Activated naive CD4-positive, alpha-beta T cell treated with anti-CD3 and anti-CD28 coated beads, Interleukin-2, amount 50 U/mL, for 24 hours (primary cell): ENCODE data around the gene SPON2.

Experiments used
- H3K27ac Mint-ChIP-seq: one replicate; pipeline ENCODE4 v1.8.0; 2021; ENCODE audit warnings: mild to moderate bottlenecking, mixed read lengths
- H3K27me3 Mint-ChIP-seq: one replicate; pipeline ENCODE4 v1.8.0; 2021; ENCODE audit warnings: mixed read lengths
- H3K36me3 Mint-ChIP-seq: one replicate; pipeline ENCODE4 v1.8.0; 2021; ENCODE audit warnings: mixed read lengths
- H3K4me1 Mint-ChIP-seq: one replicate; pipeline ENCODE4 v1.8.0; 2021; ENCODE audit warnings: mixed read lengths
- H3K4me3 Mint-ChIP-seq: one replicate; pipeline ENCODE4 v1.8.0; 2021; ENCODE audit warnings: mild to moderate bottlenecking, mixed read lengths
- H3K9me3 Mint-ChIP-seq: one replicate; pipeline ENCODE4 v1.8.0; 2021; ENCODE audit warnings: mixed read lengths

The SPON2 gene

DNA sequence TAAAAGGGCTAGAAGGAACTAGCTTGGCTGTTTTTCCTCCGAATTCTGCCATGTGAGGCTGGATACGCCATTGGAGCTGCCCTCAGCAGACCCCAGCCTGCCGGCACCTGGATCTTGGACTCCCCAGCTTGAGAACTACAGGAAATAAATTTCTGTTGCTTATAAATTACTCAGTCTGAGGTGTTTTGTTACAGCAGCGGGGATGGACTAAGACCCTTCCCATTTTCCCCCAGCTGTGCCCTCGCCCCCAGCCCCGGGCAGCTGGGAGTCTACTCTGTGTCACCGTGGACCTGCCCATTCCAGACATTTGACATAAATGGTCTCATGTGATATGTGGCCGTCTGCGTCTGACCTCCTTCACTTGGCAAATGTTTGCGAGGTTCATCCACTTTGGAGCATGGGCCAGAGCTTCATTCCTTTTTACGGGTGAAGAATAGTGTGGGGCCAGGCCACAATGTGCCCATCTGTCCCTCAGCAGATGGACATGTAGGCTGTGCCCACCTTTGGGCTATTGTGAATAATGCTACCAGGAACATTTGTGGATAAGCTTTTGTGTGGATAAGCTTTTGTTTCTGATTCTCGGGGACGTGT is 30.7 kb upstream of the SPON2 start:
- Mint-ChIP-seq H3K36me3 (no peaks in the 10 kb centered on the region), H3K27ac (peak overlapping the region; percentile 30), H3K9me3 (no peaks in the 10 kb centered on the region), H3K4me1 (peaks cover 38% of the 10 kb centered on the region), H3K4me3 (no peak overlapping the region), H3K27me3 (no peaks in the 10 kb centered on the region)

DNA sequence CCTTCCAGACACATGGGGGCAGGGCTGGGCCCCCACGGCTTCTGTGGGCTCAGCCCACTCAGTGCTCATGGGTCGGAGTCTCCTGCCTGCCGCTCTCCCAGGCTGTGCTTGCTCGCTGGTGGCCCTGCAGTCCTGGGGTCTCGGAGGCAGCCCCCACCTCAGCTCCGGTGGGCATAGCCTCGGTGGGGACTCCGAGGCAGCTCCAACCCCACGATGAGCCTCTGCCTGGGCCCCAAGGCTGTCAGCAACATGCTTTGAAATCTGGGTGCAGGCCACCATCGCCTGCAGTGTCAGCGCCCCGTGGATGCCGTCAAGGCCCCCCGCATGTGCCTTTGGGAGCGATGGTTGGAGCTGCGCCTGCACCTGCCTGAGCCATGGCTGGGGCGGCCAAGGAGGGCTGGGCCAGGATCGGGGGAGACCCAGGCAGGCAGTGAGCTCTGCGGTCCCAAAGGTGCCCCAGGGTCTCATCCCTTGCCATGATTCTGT is 30.2 kb upstream of the SPON2 start:
- no peaks in the 10 kb centered on the region for H3K36me3 Mint-ChIP-seq
- H3K4me3 Mint-ChIP-seq, result peak overlapping the region; percentile 70
- no peaks in the 10 kb centered on the region for H3K9me3 Mint-ChIP-seq
- peak overlapping the region; percentile 98 for H3K27ac Mint-ChIP-seq
- H3K27me3 Mint-ChIP-seq, result no peaks in the 10 kb centered on the region
- peaks cover 38% of the 10 kb centered on the region for H3K4me1 Mint-ChIP-seq

DNA sequence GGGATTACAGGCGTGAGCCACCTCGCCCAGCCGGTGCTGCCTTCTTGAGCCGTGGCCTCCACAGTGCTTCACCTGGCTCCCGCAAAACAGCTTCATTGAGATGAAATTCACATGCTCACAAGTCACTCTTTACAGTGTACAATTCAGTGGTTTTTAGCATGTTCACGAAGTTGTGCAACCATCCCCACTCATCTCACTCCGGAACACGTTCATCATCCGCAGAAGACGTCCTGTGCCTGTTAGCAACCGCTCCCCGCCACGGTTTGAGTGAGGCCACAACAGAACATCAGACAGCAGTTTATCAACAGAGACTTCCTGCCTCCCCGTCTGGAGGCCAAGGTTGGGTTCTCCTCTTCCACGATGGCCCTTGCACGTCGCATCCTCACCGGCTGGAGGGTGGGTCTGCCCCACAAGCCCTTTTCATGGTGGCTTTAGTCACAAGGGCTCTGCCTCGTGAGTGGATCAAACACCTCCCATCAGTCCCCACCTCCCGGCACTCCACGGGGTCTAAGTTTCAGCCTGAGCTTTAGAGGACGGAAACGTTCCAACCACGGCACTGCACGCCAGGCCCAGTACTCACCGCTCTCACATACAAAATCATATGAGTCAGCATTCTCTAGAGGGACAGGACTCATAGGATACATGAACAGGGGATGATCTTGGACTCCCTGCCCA is 29.6 kb upstream of the SPON2 start:
- H3K9me3 Mint-ChIP-seq, result no peaks in the 10 kb centered on the region
- peak overlapping the region; percentile 98 for H3K27ac Mint-ChIP-seq
- peak overlapping the region; percentile 70 for H3K4me3 Mint-ChIP-seq
- H3K4me1 Mint-ChIP-seq, result peaks cover 41% of the 10 kb centered on the region
- H3K27me3 Mint-ChIP-seq, result no peaks in the 10 kb centered on the region
- H3K36me3 Mint-ChIP-seq, result peaks cover 4% of the 10 kb centered on the region

DNA sequence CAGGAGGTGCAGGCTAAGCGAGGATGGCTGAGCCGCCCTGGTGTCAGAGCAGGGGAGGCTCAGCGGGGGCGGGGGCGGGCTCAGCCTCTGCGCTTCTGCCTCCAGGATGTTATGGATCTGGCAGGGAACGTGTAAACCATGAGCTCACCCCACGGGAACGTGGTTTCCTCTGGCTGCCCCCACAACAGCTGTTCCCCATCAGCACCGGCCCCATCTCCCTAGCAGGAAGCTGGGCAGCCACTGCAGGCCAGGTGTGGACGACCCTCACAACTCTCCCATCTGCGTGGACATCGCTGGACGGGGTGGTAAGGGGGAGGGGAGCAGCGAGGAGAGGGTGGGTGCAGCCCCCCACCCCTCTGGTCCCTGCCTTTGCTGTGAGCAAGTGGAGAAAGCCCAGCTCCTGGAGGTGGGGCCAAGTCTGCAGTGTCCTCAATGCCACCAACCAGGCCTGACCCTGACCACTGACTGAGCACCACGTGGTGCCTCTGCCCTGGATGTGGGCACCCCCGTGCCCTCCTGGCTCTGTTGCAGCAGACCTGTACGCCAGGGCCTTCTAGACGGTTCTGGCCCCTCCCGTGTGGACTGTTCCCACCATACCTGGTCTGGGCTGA is 28.1 kb upstream of the SPON2 start:
- no peak overlapping the region for H3K27ac Mint-ChIP-seq
- peaks cover 41% of the 10 kb centered on the region for H3K4me1 Mint-ChIP-seq
- peak overlapping the region; percentile 70 for H3K4me3 Mint-ChIP-seq
- peaks cover 4% of the 10 kb centered on the region for H3K36me3 Mint-ChIP-seq
- no peaks in the 10 kb centered on the region for H3K9me3 Mint-ChIP-seq
- no peaks in the 10 kb centered on the region for H3K27me3 Mint-ChIP-seq

DNA sequence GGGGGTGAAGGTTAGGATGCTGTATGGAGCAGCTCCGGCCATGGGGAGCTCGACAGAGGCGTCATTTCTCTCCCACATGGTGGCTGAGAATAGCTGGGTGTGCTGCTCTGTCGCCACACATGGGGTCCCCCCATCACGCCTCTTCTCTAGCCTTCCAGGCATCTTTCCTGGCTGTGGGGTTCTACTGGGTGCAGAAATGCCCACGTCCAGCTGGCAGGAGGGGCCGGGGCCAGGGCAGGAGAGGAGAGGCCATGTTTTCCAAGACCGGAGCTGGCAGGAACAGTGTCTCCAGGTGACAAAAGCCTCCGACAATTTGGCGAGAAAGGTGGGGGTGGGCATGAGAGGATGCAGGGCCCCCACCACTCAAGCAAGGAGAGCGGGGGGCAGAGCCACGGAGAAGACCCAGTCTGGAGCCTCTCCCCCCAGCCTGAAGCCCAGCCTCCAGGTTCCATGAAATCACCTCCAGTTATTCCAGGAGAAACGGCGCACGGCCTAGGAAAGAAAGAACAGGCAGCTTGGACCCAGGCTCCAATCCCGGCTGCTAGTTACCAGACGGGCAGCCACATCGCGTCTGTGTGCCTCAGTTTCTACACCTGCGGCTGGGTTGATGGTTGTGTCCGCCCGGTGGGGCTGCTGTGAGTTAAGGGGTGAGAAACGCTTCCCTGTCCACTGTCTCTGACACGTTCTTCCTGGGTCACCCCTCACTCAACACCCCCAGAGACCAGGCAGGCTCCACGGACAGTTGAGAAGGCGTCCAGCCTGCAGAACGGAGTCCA is 27.4 kb upstream of the SPON2 start:
- Mint-ChIP-seq H3K9me3 (no peaks in the 10 kb centered on the region), H3K36me3 (peaks cover 4% of the 10 kb centered on the region), H3K4me1 (peaks cover 41% of the 10 kb centered on the region), H3K27ac (no peak overlapping the region), H3K4me3 (peak overlapping the region; percentile 8), H3K27me3 (no peaks in the 10 kb centered on the region)

DNA sequence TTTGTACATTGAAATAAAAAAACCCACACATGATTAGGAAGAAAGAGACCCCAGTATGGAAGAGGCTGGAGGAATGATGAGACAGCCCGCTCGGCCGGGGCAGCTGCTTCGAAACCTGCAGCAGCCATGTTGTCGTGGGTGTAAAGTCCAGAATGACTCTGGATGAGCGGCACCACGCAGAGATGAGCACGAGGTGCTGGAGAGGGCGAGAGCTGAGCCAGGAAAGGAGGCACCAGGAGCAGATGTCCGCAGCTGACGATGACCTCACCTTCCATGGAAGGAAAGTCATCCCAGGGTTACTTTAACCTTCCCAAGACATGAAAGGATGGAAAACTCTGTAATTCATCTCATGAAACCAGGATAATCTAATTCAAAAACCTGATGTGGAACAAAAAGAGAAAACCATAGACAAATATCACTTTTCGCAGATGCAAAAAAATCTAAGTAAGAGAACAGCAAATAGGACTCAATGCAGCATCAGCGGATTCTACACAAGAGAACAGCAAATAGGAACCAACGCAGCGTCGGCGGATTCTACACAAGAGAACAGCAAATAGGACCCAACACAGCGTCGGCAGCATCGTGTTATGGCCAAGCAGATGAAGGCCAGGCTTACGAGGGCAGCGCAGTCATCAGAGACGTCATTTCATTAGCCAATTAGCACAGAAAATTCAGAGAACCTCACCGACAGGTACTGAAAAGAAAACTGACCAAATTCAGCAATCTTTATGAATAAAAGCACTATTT is 25.9 kb upstream of the SPON2 start:
- Mint-ChIP-seq H3K27me3 (no peaks in the 10 kb centered on the region), H3K4me3 (no peak overlapping the region), H3K4me1 (peaks cover 27% of the 10 kb centered on the region), H3K36me3 (peaks cover 4% of the 10 kb centered on the region), H3K9me3 (no peaks in the 10 kb centered on the region), H3K27ac (no peak overlapping the region)

DNA sequence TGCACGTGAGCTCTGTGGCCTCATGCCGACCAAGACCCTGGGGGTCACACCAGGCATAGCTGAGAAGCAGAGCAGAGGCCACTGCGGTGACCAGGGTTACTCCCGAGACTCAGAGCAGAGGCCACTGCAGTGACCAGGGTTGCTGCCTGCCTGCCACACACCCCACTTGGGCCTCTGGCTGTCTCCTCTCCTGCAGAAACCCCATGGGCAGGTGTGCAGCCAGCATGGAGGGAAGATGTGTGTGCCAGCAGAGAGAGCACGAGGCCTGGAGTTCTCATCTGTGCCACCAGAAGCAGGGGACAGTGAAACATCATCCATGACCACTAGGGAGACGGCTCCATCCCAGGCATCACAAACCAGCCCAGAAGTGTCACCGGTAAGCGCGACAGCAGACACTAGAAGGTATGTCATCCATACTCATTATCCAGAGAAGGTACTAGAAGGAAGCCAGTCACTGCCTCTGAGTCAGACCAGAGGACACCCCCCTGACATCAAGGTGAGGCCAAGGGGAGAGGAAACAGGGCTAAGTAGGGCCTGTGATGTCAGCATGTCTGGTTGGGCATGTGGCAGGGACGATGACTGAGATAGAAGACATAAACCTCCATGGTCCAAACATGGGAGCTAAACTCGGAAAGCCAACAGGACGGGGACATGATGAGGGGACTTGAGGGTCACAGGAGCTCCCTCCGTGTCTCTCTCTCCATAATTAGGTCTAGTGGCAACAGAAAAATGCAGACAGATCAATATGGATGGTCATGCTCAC is 24.2 kb upstream of the SPON2 start:
- no peaks in the 10 kb centered on the region for H3K9me3 Mint-ChIP-seq
- H3K36me3 Mint-ChIP-seq, result peaks cover 4% of the 10 kb centered on the region
- peaks cover 14% of the 10 kb centered on the region for H3K4me1 Mint-ChIP-seq
- no peaks in the 10 kb centered on the region for H3K27me3 Mint-ChIP-seq
- H3K27ac Mint-ChIP-seq, result no peak overlapping the region
- H3K4me3 Mint-ChIP-seq, result no peak overlapping the region

DNA sequence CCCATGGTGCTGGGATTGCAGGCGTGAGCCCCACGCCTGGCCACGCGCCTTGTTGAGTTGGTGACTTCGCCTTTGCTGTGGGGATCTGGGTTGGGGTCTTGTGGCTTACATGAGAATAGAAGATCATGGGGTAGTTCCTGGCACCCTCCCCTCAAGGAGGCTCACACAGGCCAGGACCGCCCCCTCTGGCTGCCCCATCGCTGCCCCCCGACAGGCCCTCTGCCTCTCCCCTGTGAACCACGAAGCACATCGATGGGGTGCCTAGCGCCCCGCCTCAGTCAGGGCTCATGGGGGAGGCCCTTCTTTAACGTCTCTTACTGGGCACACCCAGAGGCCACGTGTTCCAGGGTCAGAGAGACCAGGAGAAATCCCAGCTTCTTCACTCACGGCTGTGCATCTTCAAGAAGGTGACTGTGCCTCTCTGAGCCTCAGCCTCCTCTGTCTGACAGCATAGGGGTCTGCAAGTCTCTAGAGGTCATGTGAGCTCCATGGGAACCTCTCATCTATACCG is 23.6 kb upstream of the SPON2 start:
- Mint-ChIP-seq H3K27ac (no peak overlapping the region), H3K4me1 (peaks cover 10% of the 10 kb centered on the region), H3K9me3 (no peaks in the 10 kb centered on the region), H3K4me3 (no peak overlapping the region), H3K27me3 (no peaks in the 10 kb centered on the region), H3K36me3 (peaks cover 4% of the 10 kb centered on the region)

DNA sequence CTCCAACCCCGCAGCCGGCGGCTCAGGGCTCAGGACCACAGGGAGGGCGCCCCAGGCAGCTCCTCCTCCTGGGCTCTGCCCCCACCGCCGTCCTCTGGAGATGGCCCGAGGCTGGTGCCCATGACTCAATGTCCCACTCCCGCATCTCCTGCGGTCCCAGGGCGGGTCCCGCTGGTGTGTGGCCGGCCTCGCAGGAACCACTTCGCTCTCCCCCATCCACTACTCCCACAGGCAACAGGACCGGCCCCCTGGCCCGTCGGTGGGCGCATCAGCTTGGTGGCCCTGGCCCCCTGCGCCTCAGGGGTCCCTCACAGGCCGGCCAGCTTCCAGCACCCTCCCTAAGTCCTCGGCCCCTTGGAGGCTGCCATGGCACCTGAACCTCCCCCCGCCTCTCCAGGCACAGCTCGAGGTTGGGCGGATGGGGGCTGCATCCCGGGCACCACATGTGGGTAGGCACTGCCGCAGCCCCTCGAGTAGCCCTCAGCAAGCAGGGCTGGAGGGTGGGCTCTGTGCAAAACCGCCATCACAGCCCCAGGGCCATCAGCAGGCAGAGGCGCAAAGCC is 22.8 kb upstream of the SPON2 start:
- Mint-ChIP-seq H3K4me1 (peaks cover 12% of the 10 kb centered on the region), H3K36me3 (peaks cover 4% of the 10 kb centered on the region), H3K27ac (no peak overlapping the region), H3K9me3 (no peaks in the 10 kb centered on the region), H3K4me3 (no peak overlapping the region), H3K27me3 (no peaks in the 10 kb centered on the region)

DNA sequence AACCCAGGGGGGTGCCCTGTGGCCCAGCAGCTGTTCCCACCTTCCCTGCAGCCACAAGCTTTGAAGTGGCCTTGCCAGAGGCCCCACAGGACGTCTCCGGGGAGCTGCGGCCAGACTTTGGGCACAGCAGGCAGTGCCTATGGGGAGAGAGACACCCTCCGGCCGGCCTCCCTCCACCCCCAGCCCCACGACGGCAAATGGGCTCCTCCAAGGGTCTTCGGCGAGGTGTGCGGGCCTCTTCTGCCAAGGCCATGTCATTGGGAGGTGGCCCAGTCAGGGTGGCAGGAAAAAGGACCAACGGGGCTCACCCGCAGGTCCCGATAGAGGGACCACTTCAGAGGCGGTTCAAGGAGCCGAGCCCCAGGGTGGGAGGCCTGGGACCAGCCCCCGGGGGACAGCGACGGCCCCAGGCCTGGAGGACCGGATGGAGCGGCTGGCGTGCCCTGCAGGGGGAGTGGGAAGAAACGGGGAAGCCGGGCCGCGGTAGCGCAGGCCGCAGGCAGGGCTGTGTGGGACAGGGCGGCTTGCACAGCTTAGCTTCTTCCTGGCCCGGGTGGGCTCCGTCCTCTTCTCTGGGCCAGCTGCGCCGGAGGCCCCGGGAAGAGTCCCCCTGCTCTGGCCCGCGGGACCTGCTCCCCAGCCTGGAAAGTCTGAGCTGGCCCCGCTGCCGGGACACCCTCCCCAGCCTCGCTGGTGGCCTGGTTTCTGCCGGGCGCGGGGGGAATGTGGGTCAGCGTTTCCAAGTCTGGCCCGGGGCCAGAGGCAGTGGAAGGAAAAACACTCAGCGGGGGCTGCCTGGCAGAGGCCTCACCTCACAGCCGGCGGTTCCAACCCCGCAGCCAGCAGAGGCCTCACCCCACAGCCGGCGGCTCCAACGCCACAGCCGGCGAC is 21.9 kb upstream of the SPON2 start:
- H3K36me3 Mint-ChIP-seq, result peaks cover 4% of the 10 kb centered on the region
- no peak overlapping the region for H3K27ac Mint-ChIP-seq
- peaks cover 6% of the 10 kb centered on the region for H3K4me1 Mint-ChIP-seq
- no peaks in the 10 kb centered on the region for H3K27me3 Mint-ChIP-seq
- no peaks in the 10 kb centered on the region for H3K9me3 Mint-ChIP-seq
- H3K4me3 Mint-ChIP-seq, result no peak overlapping the region

DNA sequence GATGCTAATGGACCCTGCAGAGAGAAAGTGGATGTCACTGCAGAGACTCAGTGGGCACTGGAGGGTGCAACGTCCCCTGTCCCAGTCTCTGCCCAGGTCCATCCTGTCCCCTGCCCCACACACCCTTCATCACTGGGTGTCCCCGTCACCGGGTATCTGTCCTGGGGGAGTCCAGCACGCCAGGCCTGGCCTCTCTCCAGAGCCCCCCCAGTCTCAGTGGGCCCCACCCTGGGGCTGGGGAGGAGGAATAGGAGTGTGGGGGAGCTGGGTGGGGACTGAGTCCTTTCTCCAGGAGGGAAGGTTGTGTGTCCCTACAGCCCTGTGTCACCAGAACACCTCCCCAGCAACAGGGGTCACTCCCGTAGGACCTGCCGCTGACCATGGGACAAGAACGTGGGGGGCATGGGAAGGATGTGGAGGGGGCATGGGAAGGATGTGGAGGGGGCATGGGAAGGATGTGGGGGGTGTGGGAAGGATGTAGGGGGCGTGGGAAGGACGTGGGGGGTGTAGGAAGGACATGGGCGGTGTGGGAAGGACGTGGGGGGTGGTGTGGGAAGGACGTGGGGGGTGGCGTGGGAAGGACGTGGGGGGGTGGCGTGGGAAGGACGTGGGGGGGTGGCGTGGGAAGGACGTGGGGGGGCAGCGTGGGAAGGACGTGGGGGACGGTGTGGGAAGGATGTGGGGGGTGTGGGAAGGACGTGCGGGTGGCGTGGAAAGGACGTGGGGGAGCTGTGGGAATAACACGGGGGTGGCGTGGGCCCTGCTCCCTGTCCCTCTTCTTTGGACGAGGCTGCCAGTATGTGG is 21.0 kb upstream of the SPON2 start:
- peaks cover 6% of the 10 kb centered on the region for H3K4me1 Mint-ChIP-seq
- no peak overlapping the region for H3K27ac Mint-ChIP-seq
- no peaks in the 10 kb centered on the region for H3K9me3 Mint-ChIP-seq
- H3K27me3 Mint-ChIP-seq, result no peaks in the 10 kb centered on the region
- no peak overlapping the region for H3K4me3 Mint-ChIP-seq
- peaks cover 4% of the 10 kb centered on the region for H3K36me3 Mint-ChIP-seq

DNA sequence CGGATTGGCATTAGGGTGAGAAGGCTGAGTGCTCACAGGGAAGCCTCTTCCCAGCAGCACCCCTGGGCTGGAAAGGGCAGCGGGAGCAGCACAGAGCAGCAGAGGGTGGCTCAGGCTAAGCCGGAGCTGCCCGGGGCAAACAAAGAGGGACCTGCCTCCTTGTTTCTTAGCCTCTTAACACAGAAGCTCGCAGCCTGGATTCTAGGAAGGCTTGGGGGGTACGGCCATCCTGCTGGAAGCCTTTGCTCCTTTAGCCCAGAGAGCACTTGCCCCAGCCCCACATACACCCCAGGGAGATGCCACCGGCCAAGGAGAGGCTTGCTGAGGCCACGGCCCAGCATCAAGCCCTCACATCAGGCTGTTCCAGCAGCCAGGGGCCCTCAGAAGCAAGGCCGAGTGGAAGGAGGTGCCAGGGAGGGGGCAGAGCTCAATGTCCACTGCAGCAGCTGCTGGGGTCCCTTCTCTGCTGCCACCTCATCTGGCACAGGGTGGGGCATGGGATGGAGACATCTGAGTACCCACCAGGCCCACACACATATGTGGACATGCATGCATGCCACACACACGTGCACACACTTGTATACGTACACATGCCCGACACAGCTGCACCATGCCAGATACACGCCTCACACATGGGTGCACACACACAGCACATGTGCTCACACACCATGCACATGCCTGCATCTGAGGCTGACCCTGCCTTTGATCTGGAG is 20.3 kb upstream of the SPON2 start:
- Mint-ChIP-seq H3K4me1 (peaks cover 6% of the 10 kb centered on the region), H3K36me3 (peaks cover 4% of the 10 kb centered on the region)

More for the DNA sequence above, 20.3 kb upstream of the SPON2 start:
- no peaks in the 10 kb centered on the region for H3K9me3 Mint-ChIP-seq
- no peak overlapping the region for H3K27ac Mint-ChIP-seq
- no peak overlapping the region for H3K4me3 Mint-ChIP-seq
- H3K27me3 Mint-ChIP-seq, result no peaks in the 10 kb centered on the region
